AG09309 (cell line): ENCODE results near the gene MVD.

Experiments used
- DNase-seq: peaks from one replicate; pipeline ENCODE4 v3.0.0-alpha.2; 2010; ENCODE audit warnings: low read depth
- H3K4me3 ChIP-seq: 2 replicates; pipeline ENCODE4 v1.5.1; 2011; ENCODE audit warnings: mild to moderate bottlenecking, low read depth, low read length, moderate library complexity; ENCODE audit not compliant: control insufficient read depth
- CTCF ChIP-seq: IDR thresholded peaks from 2 replicates; pipeline ENCODE4 v1.5.1; 2011; ENCODE audit warnings: mild to moderate bottlenecking, low read depth, low read length, inconsistent platforms; ENCODE audit not compliant: insufficient read depth, control insufficient read depth; ENCODE audit errors: missing control alignments

The MVD gene

GRCh38 chr16:88706229-88706964 lies 43.5 kb upstream of the MVD start, which contains the start of the genes CTU2 and RNF166:
Gene CTU2, plus strand, starts transcription at chr16:88706503. Its CDS starts 28 bp downstream, at chr16:88706531.
Gene RNF166, minus strand, starts transcription at chr16:88706408. Its CDS starts 83 bp downstream, at chr16:88706325.
- DNase-seq: peak; percentile 29
- TF ChIP-seq CTCF: no peak
- peak within 1 kb of the TSS; percentile 90 for H3K4me3 ChIP-seq

GRCh38 chr16:88705801-88706228 lies 42.9 kb upstream of the MVD start:
- TF ChIP-seq CTCF: no peak
- no peak for DNase-seq
- peak overlapping the region; percentile 52 for H3K4me3 ChIP-seq

GRCh38 chr16:88705076-88705684 lies 42.3 kb upstream of the MVD start:
- no peak for TF ChIP-seq CTCF
- DNase-seq: no peak
- peak overlapping the region; percentile 52 for H3K4me3 ChIP-seq

- no peak overlapping the region for H3K4me3 ChIP-seq
- no peak for DNase-seq
- TF ChIP-seq CTCF: no peak
Observed at GRCh38 chr16:88703486-88704309, 40.8 kb upstream of the MVD start.

GRCh38 chr16:88702371-88703210 lies 39.7 kb upstream of the MVD start:
- no peak overlapping the region for H3K4me3 ChIP-seq
- TF ChIP-seq CTCF: no peak
- no peak for DNase-seq

- H3K4me3 ChIP-seq: no peak overlapping the region
- TF ChIP-seq CTCF: no peak
- DNase-seq: no peak
Observed at GRCh38 chr16:88701581-88702370, 38.9 kb upstream of the MVD start.
